A549 (cell line): ENCODE results near the gene TSPAN16.

Experiments
- CEBPB ChIP-seq, 2 experiments: fragments of >200 bp in 1 of 2; sonication (Bioruptor Twin) in 1 of 2; formaldehyde crosslinking in 1 of 2; IDR thresholded peaks; 2 replicates each; pipeline ENCODE4 v1.6.1; 2012 to 2016
- CTCF ChIP-seq: fragments of >200 bp; sonication (Bioruptor Twin); formaldehyde crosslinking; IDR thresholded peaks from 3 replicates; pipeline ENCODE4 v1.5.1; 2016
- HDAC2 ChIP-seq: fragments of 200-600 bp; sonication (generic); IDR thresholded peaks from 2 replicates; pipeline ENCODE4 v1.6.1; 2016
- SMC3 ChIP-seq: fragments of >200 bp; sonication (Bioruptor Twin); formaldehyde crosslinking; IDR thresholded peaks from 3 replicates; pipeline ENCODE4 v1.6.1; 2018; ENCODE audit warnings: inconsistent platforms

- no peak for TF ChIP-seq CTCF
- TF ChIP-seq HDAC2 = no peak
- TF ChIP-seq CEBPB (IDR thresholded peaks at IDR 0.05) = no peak
- no peak for TF ChIP-seq SMC3
Measured at GRCh38 chr19:11306337-11306736, 10.4 kb downstream of the TSPAN16 start.
